EH (cell line): Measurements from ENCODE around the gene FAM114A1.
A peak's percentile ranks its signal among the peaks of the same experiment; 100 is the strongest.
"Not testable (repeated sequence)": the region's sequence is repeated elsewhere in the genome, so short reads cannot be mapped to it uniquely, and the experiment has no call there.

Experiments used
- DNase-seq: peaks from one replicate; pipeline ENCODE4 v3.0.0-alpha.2; 2015; ENCODE audit warnings: low read depth

FAM114A1 gene

DNA sequence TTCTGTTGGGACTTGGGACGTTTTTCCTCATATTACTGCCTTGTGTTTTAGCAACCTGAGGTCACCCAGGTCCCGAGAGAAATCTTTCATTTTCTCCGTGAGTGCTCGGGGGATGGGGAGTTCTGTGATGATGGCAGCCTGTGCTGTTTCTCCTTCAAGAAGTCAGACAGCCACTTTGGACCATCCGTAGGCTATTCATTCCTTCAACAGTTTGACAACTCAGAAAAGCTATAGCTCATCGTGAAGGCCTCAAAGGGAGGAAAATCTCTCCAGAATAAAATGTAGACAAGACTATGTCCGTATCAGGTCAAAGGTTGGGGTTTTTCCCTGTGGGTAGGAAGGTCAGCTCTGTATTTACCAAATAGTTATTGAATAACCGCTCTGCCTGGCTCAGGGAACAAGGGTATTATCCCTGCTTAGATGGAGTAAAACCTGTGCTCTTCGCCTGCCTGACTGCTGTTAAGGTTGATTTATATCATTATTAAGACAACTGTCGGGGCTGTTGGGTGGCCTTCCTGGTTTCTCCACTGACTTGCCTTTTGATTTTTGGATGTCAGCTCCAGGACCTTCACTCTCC lies 36.6 kb downstream of the FAM114A1 start:
- DNase-seq: no peak

GRCh38 chr4:38904682-38905081 lies 37.1 kb downstream of the FAM114A1 start:
- DNase-seq: no peak

DNA sequence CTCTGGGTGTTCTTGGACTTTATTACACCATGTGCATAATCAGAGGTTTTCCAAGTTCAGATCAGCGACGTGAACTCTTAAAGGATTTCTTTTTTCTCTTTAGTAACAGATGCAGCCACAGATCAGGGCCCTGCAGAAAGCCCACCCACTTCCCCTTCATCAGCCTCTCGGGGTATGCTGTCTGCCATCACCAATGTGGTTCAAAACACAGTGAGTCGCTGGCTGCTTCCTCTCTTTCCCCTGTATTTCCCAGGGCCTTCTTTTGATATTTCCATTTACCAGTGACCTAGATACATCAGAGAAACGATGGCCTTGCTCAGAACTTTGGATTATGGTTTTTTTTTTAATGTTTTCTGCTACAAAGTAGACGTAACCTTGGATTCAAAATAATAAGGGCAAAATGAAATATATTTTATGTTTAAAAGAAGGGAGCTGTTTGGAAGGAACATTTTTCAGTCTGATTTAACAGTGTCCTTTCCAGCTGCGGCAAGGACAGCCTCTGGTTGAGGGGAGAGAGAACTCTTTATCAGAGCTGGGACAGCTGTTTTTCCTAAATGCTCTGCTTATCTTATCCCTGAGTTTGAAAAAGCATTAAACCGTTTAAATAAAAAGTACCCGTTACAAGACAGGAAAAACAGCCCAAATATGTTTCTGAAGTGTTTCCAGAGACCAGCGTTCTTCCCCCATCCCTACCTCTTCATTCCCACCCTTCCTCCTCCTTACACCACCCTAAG lies 38.2 kb downstream of the FAM114A1 start:
- no peak for DNase-seq

- DNase-seq: no peak
Measured at GRCh38 chr4:38907696-38908270, 40.2 kb downstream of the FAM114A1 start.

GRCh38 chr4:38909015-38909414 lies 41.4 kb downstream of the FAM114A1 start:
- no peak for DNase-seq

- DNase-seq: no peak
Measured at GRCh38 chr4:38911257-38911656, 43.7 kb downstream of the FAM114A1 start.

DNA sequence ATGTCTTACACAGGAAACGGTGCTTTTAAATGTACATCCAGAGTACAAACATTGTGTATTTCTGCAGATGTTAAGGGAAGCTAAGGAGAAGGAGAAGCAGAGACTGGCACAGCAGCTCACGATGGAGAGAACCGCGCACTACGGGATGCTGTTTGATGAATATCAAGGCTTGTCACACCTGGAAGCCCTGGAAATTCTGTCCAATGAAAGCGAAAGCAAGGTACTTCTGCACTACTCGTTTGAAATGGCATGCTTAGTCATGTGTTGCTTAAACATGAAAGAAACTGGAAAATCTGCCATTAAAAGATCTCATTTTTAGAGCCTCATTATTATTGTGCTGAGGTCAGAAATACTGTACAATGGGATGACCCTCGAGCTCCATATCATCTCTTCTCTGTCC lies 47.2 kb downstream of the FAM114A1 start:
- no peak for DNase-seq

- not testable (repeated sequence) for DNase-seq
Measured at GRCh38 chr4:38916267-38916666, 48.7 kb downstream of the FAM114A1 start.

GRCh38 chr4:38917481-38918025 lies 49.9 kb downstream of the FAM114A1 start:
- DNase-seq: peak; percentile 69

GRCh38 chr4:38919494-38919893 lies 51.9 kb downstream of the FAM114A1 start:
- no peak for DNase-seq

- peak; percentile 39 for DNase-seq
Measured at GRCh38 chr4:38920186-38920585, 52.6 kb downstream of the FAM114A1 start.

DNA sequence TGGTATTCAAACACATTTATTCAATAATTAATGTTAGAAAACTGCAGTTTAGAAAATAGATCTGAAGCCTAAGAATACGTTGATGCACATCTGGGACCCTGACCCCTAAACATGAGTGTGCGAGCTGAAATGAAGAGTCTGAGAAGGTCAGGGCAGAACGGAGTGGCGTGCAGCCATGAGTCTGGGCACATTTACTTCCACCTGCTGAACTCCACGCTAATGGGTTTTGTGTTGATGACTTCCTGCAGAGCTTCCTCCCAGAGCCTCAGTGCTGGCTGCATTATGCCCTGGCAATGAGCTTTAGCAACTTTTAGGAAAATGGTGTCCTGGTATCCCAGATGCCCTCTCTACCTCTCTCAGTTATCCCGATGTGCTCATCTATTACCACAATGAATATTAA lies 53.1 kb downstream of the FAM114A1 start:
- DNase-seq: no peak

GRCh38 chr4:38921151-38921550 lies 53.5 kb downstream of the FAM114A1 start:
- no peak for DNase-seq

- no peak for DNase-seq
Measured at GRCh38 chr4:38923746-38924145, 56.1 kb downstream of the FAM114A1 start.

DNA sequence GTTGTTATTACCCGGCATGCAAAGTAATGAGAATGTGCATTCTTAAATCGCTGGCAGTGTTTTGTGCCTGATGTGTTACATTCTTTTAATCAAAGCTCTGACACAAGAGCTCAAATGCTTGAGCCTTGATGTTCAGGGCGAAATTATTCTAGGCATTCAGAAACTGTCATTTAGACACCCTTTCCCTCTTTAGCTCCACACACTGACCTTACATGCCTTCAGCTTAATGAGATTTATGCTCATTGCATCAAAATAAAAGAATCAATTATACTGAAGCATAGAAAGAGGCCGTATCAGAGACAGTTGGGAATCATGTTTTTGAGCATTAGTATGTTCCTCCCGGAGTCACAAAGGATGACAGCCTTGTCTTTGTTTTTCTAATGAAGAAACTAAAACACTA lies 56.7 kb downstream of the FAM114A1 start:
- DNase-seq: no peak

- DNase-seq: no peak
Measured at GRCh38 chr4:38925492-38926413, 58.1 kb downstream of the FAM114A1 start.

DNA sequence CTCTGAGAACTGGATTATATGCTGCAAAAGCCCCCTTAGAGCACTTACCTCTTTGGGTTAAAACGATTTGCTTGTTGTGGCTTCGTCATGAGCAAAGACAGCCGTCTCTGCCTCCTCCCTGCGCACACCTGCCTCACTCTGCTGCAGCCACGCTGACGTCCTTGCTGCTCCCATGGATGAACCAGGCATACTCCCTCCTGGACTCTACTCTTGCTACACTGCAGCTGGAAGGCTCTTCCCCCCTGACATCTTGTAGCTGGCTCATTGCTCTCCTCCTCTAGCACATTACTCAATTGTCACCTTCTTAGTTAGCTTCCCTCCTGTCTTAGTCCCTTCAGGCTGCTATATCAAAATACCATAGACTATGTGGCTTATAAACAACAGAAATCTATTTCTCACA lies 59.3 kb downstream of the FAM114A1 start:
- DNase-seq: no peak

GRCh38 chr4:38928568-38928967 lies 61.0 kb downstream of the FAM114A1 start:
- DNase-seq: no peak

DNA sequence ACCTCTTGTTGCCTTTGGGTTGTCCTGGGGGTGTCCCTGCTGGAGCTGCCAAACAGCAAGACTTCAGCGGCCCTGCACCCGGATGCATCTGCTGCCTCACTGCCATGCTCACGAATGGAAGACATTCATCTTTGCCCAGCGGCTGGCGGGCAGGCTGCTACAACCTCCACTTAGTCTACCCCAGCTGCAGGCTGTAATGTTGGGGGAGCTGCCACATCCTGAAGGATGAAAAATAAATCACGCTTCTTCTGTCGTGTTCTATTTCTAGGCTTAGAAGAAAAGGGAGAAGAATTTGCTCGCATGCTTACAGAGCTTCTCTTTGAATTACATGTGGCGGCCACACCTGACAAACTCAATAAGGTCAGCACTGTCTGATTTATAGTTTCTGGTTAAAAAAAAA lies 61.4 kb downstream of the FAM114A1 start:
- DNase-seq: no peak

DNA sequence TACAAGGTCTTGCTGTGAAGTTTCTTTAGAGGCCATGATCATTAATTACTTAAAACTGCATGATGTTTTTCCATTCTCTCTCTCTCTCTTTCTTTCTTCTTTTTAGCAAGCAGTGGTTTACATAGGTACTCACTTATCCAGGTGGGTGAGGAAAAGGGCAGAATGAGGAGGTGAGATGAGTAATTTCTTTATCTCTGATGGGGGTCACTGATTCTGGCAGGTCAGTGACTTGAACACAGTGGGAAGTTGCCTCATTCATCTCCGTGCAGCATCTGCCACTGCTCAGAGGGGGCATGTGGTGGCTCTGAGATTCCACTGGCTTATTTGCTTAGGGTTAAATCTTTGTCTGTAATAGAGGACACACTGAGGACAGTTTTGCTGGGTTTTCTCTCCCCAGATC lies 62.6 kb downstream of the FAM114A1 start:
- no peak for DNase-seq

DNA sequence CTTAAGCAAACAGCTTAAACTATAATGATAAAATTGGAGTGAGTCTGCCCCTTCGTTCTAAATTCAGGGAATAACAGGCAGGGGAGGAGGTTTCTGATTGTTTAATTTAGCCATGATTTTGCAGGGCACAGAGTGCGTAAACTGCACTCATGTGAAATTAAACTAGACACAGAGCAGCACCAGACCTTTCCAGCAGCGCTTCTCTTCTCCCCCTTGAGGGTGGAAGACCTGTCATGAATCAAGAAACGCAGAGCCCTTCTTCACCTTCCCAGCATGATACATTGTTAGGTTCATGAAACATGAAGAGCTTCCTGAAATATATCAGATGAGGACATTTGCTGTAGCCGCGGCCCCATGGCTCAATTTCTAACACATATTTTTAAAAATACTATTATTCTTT lies 63.1 kb downstream of the FAM114A1 start:
- no peak for DNase-seq

- DNase-seq: no peak
Measured at GRCh38 chr4:38931125-38931524, 63.5 kb downstream of the FAM114A1 start.
